Lung (tissue), 12 donors: ENCODE measurements around the gene FAM174C. TPM values are rescaled to one million over a fixed set of nuclear protein-coding genes. Genes with fewer than 3 reads are reported as not detected.
A peak's percentile ranks its signal among the peaks of the same experiment; 100 is the strongest.

Source experiments
- ATAC-seq: fragments of 200-7000 bp; cut with Tn5 transposase; one replicate; pipeline ENCODE4 v1.9.1; 2020; ENCODE audit warnings: moderate number of reproducible peaks; ENCODE audit not compliant: insufficient read depth, low FRiP score
- DNase-seq, 3 donors: peaks; one replicate each; pipeline ENCODE4 v3.0.0-alpha.2; 2013 to 2017
- H3K27ac ChIP-seq, 2 donors: one replicate each; pipeline ENCODE4 v1.5.1; 2013; ENCODE audit warnings: mild to moderate bottlenecking in 2 of 2, moderate library complexity in 2 of 2, control low read depth in 1 of 2, inconsistent platforms in 1 of 2, low read depth in 1 of 2, low read length in 1 of 2
- H3K27me3 ChIP-seq, 3 donors: one replicate each; pipeline ENCODE4 v1.5.1; 2013; ENCODE audit warnings: low read length in 2 of 3; ENCODE audit not compliant: control insufficient read depth in 3 of 3, insufficient read depth in 3 of 3
- H3K36me3 ChIP-seq, 4 donors: one replicate each; pipeline ENCODE4 v1.5.1; 2013; ENCODE audit warnings: low read length in 4 of 4, mild to moderate bottlenecking in 1 of 4, moderate library complexity in 1 of 4; ENCODE audit not compliant: control insufficient read depth in 4 of 4, insufficient read depth in 4 of 4
- H3K4me1 ChIP-seq, 5 donors: one replicate each; pipeline ENCODE4 v1.5.1; 2013; ENCODE audit warnings: low read length in 5 of 5, mild to moderate bottlenecking in 2 of 5, moderate library complexity in 1 of 5; ENCODE audit not compliant: control insufficient read depth in 5 of 5, insufficient read depth in 5 of 5
- H3K4me3 ChIP-seq: one replicate; pipeline ENCODE4 v1.5.1; 2013; ENCODE audit warnings: mild to moderate bottlenecking, control low read depth, moderate library complexity
- H3K9ac ChIP-seq, 2 donors: one replicate each; pipeline ENCODE4 v1.5.1; 2013; ENCODE audit warnings: low read length in 2 of 2, control low read depth in 1 of 2; ENCODE audit not compliant: insufficient read depth in 1 of 2
- H3K9me3 ChIP-seq, 4 donors: one replicate each; pipeline ENCODE4 v1.5.1; 2013; ENCODE audit warnings: low read length in 3 of 4, mild to moderate bottlenecking in 1 of 4, moderate library complexity in 1 of 4; ENCODE audit not compliant: control insufficient read depth in 4 of 4, insufficient read depth in 3 of 4
- CTCF ChIP-seq: IDR thresholded peaks from 2 replicates; pipeline ENCODE4 v1.5.1; 2012; ENCODE audit warnings: mild to moderate bottlenecking; ENCODE audit errors: control extremely low read depth, extremely low read depth
- WGBS, 2 donors: extraction: QIAGEN DNeasy Blood & Tissue Kit; methylation state at CpG; one replicate each; pipeline ENCODE4 v1.1.7; 2013; 5-methylcytosine and 5-hydroxymethylcytosine counted together
- polyA plus RNA-seq, 2 donors: library from polyadenylated mRNA; stranded (reverse); fragments of 200-250 nt; gene quantifications; one replicate each; pipeline ENCODE4 v1.2.1, GENCODE V29; 2013
- total RNA-seq, 2 donors: library from RNA; depleted of rRNA in 1 of 2; stranded (reverse); fragments of >200 nt in 1 of 2; gene quantifications; one replicate each; pipeline ENCODE4 v1.2.1, GENCODE V29; 2014 to 2021
- donor health status: control.
- donor health status: control.
- donor health status: Bipolar disorder and iron deficiency.
- donor health status: healthy.
- donor health status: DM: yes; HTN: yes; CAD: no.

FAM174C gene
- total and polyA plus RNA-seq, 4 donors = 17.5 to 89.3 (median 69.4) TPM

- Histone ChIP-seq H3K4me3 (peak overlapping the region; percentile 39), H3K4me1 (peaks cover 0 to 40% (median 30%) of the 10 kb centered on the region in 5 donors), H3K9ac (peak overlapping the region; percentile 67 to 75), H3K9me3 (no peaks in the 10 kb centered on the region), H3K27me3 (no peaks in the 10 kb centered on the region), H3K27ac (peak overlapping the region; percentile 83 to 98), H3K36me3 (peaks cover 3 to 15% (median 5%) of the 10 kb centered on the region in 4 donors)
- ATAC-seq (peak; percentile 83), DNase-seq (peak; percentile 96 to 98 (median 98))
- TF ChIP-seq CTCF = no peak
- 0 to 1% methylated on average over 48 to 83 of the region's 83 CpGs for WGBS, 2 donors
These were observed 14.4 kb upstream of the FAM174C start for GRCh38 chr19:1260749-1261537.

GRCh38 chr19:1261538-1261797, 13.9 kb upstream of the FAM174C start:
- no peaks in the 10 kb centered on the region for H3K27me3 ChIP-seq
- peak in 1 of 3 donors; percentile 36 for DNase-seq
- TF ChIP-seq CTCF = no peak
- peak overlapping the region; percentile 39 for H3K4me3 ChIP-seq
- H3K9ac ChIP-seq = peak overlapping the region; percentile 67 to 75
- H3K36me3 ChIP-seq = peaks cover 2 to 12% (median 4%) of the 10 kb centered on the region in 4 donors
- 10 to 12% methylated on average over 14 of the region's 14 CpGs for WGBS, 2 donors
- H3K27ac ChIP-seq = peak overlapping the region; percentile 82 to 98
- no peaks in the 10 kb centered on the region for H3K9me3 ChIP-seq
- no peak for ATAC-seq
- peaks cover 0 to 45% (median 32%) of the 10 kb centered on the region in 5 donors for H3K4me1 ChIP-seq

GRCh38 chr19:1261798-1262622, 13.3 kb upstream of the FAM174C start:
- Histone ChIP-seq H3K27me3 (no peaks in the 10 kb centered on the region), H3K36me3 (peaks cover 0 to 7% (median under 1%) of the 10 kb centered on the region in 4 donors), H3K27ac (peak overlapping the region; percentile 82 to 98), H3K9ac (no peak overlapping the region), H3K4me1 (peaks cover 0 to 50% (median 32%) of the 10 kb centered on the region in 5 donors), H3K4me3 (peak overlapping the region; percentile 39), H3K9me3 (no peaks in the 10 kb centered on the region)
- WGBS, 2 donors = 25 to 42% methylated on average over 25 to 28 of the region's 28 CpGs
- no peak for TF ChIP-seq CTCF
- peak in 2 of 3 donors; percentile 28 to 39 for DNase-seq
- peak; percentile 10 for ATAC-seq
